ENCODE results near the gene CYP2R1. TPM values are rescaled to one million over a fixed set of nuclear protein-coding genes. Genes with fewer than 3 reads are reported as not detected.

Gene CYP2R1
- total and polyA plus RNA-seq, 12 donors: 5.7 to 58.5 (median 9.2) TPM

DNA sequence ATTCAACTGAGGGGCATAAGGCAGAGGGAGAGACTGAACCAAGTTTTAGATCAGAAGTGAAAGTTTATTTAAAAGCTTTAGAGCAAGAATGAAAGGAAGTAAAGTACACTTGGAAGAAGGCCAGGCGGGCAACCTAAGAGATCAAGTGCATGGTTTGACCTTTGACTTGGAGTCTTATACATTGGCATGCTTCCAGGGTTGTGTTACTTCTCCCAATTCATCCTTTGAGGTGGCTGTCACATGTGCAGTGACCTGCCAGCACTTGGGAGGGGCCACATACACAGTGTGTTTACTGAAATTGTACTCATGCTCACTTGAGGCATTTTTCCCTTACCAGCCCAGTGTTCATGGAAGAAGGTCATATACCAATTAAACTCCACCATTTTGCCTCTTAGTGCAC lies 30.4 kb downstream of the CYP2R1 start:
- no peak overlapping the region for H3K27ac ChIP-seq
- 90 to 95% (median 93%) methylated on average over 1 of the region's 1 CpG for WGBS, 4 donors
- DNase-seq: no peak
- no peaks in the 10 kb centered on the region for H3K36me3 ChIP-seq (replicated peaks in 1 of 2)
- H3K9me3 ChIP-seq (replicated peaks in 1 of 3): no peaks in the 10 kb centered on the region
- TF ChIP-seq POLR2A (IDR thresholded peaks at IDR 0.05): no peak
- TF ChIP-seq, protein P1, sequence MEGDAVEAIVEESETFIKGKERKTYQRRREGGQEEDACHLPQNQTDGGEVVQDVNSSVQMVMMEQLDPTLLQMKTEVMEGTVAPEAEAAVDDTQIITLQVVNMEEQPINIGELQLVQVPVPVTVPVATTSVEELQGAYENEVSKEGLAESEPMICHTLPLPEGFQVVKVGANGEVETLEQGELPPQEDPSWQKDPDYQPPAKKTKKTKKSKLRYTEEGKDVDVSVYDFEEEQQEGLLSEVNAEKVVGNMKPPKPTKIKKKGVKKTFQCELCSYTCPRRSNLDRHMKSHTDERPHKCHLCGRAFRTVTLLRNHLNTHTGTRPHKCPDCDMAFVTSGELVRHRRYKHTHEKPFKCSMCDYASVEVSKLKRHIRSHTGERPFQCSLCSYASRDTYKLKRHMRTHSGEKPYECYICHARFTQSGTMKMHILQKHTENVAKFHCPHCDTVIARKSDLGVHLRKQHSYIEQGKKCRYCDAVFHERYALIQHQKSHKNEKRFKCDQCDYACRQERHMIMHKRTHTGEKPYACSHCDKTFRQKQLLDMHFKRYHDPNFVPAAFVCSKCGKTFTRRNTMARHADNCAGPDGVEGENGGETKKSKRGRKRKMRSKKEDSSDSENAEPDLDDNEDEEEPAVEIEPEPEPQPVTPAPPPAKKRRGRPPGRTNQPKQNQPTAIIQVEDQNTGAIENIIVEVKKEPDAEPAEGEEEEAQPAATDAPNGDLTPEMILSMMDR (IDR thresholded peaks at IDR 0.05): no peak
- H3K27me3 ChIP-seq: no peaks in the 10 kb centered on the region
- H3K4me1 ChIP-seq (replicated peaks in 1 of 2): no peaks in the 10 kb centered on the region
- intact Hi-C loops (cut with DNase I): no loop called here
- H3K4me3 ChIP-seq: no peak overlapping the region

DNA sequence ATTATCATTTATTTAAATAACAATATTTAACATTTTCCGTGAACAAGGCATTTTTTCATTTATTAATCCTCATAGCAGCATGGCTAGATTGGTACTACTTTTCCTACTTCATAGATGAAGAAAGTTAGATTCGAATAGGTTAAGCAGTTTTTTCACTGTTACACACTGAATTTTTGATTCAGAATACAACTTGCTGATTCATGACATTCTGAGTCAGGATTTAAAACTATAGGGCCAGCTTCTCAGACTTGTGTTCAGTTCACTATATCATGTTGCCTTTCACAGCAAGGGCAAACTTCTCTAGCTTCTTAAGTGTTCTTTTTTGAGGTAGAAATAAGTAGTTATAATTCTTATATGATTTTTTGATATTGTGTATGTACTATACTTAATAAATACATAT lies 31.5 kb downstream of the CYP2R1 start:
- 74 to 83% (median 79%) methylated on average over 2 of the region's 2 CpGs for WGBS, 4 donors

DNA sequence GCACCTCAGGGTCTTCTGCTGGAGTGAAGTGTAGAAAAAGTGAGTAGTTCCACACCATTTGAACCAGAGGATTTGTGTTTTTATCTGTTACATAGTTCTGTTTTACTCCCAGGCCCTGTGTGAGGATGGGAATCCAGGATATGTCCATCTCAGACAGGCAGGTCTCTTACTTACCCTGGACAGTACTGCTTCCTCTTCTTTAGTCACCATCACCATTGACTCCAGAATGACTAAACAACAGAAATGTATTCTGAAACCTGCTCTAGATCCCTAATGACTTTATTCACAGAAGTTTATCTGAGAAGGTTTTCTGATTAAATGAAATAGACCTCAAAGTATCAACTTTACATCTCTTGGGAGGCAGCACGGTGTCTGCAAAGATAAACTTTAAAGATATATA lies 33.6 kb downstream of the CYP2R1 start:
- 90 to 92% (median 90%) methylated on average over 1 of the region's 1 CpG for WGBS, 4 donors
- H3K27ac ChIP-seq: no peak overlapping the region

More for the DNA sequence above, 31.5 kb downstream of the CYP2R1 start:
- intact Hi-C loops (cut with DNase I): no loop called here
- TF ChIP-seq POLR2A (IDR thresholded peaks at IDR 0.05): no peak
- TF ChIP-seq, protein P1 (IDR thresholded peaks at IDR 0.05): no peak
- H3K27ac ChIP-seq: no peak overlapping the region
- no peaks in the 10 kb centered on the region for H3K4me1 ChIP-seq (replicated peaks in 1 of 2)
- H3K36me3 ChIP-seq (replicated peaks in 1 of 2): no peaks in the 10 kb centered on the region
- no peak for DNase-seq
- H3K9me3 ChIP-seq (replicated peaks in 1 of 3): no peaks in the 10 kb centered on the region
- H3K4me3 ChIP-seq: no peak overlapping the region
- H3K27me3 ChIP-seq: no peaks in the 10 kb centered on the region

DNA sequence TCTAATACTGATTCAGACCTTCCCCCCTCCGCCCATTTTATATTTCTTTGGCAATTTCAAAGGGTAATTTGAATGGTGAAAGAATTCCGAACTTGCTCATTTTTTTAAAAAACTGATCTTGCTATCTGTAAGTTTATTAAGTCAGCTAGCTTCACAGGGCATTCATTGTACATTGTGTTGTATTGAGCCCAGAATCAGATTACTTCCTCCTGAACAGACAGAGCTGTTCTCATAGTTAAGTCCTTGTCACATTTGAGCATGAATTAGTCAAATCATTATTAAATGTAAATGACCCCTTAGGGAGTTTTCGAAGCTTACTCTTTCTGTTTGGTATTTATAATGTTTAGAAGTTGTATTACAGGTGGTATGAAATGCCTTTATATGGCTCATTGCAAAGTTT lies 34.4 kb downstream of the CYP2R1 start:
- Histone ChIP-seq H3K9me3 (replicated peaks in 1 of 3) (no peaks in the 10 kb centered on the region), H3K4me1 (replicated peaks in 1 of 2) (no peaks in the 10 kb centered on the region), H3K4me3 (no peak overlapping the region), H3K27ac (no peak overlapping the region), H3K27me3 (no peaks in the 10 kb centered on the region), H3K36me3 (replicated peaks in 1 of 2) (no peaks in the 10 kb centered on the region)
- intact Hi-C loops (cut with DNase I): no loop called here
- WGBS, 4 donors: 70 to 79% (median 72%) methylated on average over 3 of the region's 3 CpGs
- no peak for TF ChIP-seq POLR2A (IDR thresholded peaks at IDR 0.05)
- DNase-seq: no peak

More for the DNA sequence above, 33.6 kb downstream of the CYP2R1 start:
- Histone ChIP-seq H3K27me3 (no peaks in the 10 kb centered on the region), H3K4me3 (no peak overlapping the region), H3K9me3 (replicated peaks in 1 of 3) (no peaks in the 10 kb centered on the region), H3K4me1 (replicated peaks in 1 of 2) (no peaks in the 10 kb centered on the region), H3K36me3 (replicated peaks in 1 of 2) (no peaks in the 10 kb centered on the region)
- intact Hi-C loops (cut with DNase I): no loop called here
- DNase-seq: no peak
- TF ChIP-seq, protein P1 (IDR thresholded peaks at IDR 0.05): no peak
- no peak for TF ChIP-seq POLR2A (IDR thresholded peaks at IDR 0.05)

DNA sequence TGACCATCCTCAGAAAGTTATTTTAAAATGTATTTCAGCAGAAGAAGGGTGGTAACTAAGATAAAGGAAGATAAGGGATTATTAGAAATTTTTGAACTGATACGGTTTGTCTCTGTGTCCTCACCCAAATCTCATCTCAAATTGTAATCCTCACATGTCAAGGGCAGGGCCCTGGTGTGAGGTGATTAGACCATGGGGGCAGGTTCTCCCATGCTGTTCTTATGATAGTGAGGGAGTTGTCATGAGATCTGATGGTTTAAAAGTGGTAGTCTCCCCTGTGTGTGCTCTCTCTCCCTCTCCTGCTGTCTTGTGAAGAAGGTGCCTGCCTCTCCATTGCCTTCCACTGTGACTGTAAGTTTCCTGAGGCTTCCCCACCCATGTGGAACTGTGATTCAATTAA lies 36.1 kb downstream of the CYP2R1 start:
- no peaks in the 10 kb centered on the region for H3K9me3 ChIP-seq (replicated peaks in 1 of 3)
- H3K4me3 ChIP-seq: no peak overlapping the region
- no peaks in the 10 kb centered on the region for H3K36me3 ChIP-seq (replicated peaks in 1 of 2)
- H3K27ac ChIP-seq: no peak overlapping the region
- TF ChIP-seq, protein P1 (IDR thresholded peaks at IDR 0.05): no peak
- TF ChIP-seq POLR2A (IDR thresholded peaks at IDR 0.05): no peak
- no peaks in the 10 kb centered on the region for H3K27me3 ChIP-seq
- intact Hi-C loops (cut with DNase I): no loop called here
- DNase-seq: no peak
- H3K4me1 ChIP-seq (replicated peaks in 1 of 2): no peaks in the 10 kb centered on the region
- 74 to 88% (median 85%) methylated on average over 1 of the region's 1 CpG for WGBS, 4 donors
